Measurements from ENCODE around the gene DMXL2.
A peak's percentile ranks its signal among the peaks of the same experiment; 100 is the strongest.
"Not testable (repeated sequence)": the region's sequence is repeated elsewhere in the genome, so short reads cannot be mapped to it uniquely, and the experiment has no call there.

Gene DMXL2

DNA sequence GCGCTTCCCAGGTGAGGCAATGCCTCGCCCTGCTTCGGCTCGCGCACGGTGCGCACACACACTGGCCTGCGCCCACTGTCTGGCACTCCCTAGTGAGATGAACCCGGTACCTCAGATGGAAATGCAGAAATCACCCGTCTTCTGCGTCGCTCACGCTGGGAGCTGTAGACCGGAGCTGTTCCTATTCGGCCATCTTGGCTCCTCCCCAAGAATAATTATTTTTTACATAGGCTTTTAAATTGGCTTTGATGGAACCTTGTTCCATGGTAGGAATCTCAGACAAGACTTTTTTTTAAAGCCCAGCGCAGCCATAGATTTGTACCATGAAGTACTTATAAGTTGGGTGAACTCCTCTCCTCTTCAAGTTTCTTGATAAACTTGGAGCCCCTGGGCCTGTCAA lies 199.5 kb downstream of the DMXL2 start:
- not testable (repeated sequence) for DNase-seq (ENCODE audit: low spot score); FAIRE-seq

DNA sequence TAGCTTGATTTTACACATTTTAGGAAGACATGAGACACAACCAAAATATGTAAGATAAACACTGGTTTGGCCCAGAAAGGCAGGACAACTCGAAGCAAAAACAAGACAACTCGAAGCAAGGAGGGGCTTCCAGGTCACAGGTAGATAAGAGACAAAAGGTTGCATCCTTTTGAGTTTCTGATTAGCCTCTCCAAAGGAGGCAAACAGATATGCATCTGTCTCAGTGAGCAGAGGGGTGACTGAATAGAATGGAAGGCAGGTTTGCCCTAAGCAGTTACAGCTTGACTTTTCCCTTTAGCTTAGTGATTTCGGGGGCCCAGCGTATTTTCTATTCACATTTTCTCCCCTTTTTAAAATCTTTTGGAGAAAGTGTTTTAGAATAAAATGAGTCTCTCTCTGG lies 206.4 kb downstream of the DMXL2 start:
- FAIRE-seq (no peak), DNase-seq (ENCODE audit: low spot score) (no peak)

DNA sequence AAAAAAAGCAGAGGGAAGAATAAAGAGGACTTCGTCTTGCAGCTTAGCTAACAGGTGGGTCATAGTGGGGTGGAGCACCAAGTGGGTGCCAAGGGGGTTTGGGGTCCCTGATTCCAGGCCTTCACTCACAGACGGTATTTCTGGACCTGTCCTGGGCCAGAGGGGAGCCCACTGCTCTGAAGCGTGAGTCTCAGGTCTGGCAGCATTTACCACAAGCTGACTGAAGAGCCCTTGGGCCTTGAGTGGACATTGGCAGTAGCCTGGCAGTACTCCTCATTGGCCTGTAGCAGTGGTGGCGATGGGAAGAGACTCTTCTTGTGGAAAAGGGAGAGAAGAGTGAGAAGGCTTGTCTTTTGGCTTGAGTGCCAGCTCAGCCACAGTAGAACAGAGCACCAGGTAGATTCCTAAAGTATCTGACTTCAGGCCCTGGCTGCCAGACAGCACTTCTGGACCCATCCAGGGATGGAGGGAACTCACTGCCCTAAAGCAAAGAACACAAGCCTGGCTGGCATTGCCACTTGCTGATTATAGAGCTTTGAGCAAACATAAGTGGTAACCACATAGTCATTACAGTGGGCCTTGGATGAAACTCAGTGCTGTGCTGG lies 208.2 kb downstream of the DMXL2 start:
- FAIRE-seq (no peak), DNase-seq (ENCODE audit: low spot score) (no peak)

DNA sequence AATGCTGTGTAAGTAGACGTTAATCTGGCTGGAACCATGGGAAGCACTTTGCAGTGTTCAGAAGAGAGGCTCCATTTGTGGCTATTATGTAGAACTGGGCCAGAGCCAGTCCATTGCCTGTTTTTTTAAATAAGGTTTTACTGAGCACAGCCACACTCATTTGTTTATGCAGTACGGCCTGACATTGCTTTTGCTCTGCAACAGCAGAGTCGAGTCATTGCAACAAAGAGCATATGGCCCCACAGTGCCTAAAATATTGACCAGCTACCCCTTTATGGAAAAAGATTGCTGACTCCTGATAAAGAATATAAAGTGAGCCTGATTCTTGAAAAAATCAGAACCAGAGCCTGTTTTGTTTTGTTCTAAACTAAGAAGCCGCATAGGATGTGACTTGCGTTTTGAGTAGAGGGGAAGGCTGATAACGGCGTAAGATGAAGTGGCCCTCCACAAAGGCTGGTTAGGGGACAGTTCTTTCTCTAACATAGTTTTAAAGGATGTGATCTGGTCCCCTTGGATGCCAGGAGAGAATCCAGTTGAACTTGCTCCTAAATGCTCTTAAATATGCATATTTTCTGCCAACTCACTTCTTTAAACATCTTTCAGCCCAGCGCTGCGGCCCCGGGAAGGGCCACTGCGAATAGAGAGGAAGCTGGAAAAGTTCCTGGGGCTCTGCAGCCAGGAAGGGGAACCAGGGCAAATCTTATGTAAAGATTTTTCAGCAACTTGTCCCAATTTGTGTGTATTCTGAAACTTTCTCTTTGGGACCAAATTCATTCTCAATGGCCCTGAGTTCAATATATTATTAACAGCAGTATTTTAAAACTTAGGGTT lies 216.7 kb downstream of the DMXL2 start:
- FAIRE-seq (no peak), DNase-seq (ENCODE audit: low spot score) (no peak)

DNA sequence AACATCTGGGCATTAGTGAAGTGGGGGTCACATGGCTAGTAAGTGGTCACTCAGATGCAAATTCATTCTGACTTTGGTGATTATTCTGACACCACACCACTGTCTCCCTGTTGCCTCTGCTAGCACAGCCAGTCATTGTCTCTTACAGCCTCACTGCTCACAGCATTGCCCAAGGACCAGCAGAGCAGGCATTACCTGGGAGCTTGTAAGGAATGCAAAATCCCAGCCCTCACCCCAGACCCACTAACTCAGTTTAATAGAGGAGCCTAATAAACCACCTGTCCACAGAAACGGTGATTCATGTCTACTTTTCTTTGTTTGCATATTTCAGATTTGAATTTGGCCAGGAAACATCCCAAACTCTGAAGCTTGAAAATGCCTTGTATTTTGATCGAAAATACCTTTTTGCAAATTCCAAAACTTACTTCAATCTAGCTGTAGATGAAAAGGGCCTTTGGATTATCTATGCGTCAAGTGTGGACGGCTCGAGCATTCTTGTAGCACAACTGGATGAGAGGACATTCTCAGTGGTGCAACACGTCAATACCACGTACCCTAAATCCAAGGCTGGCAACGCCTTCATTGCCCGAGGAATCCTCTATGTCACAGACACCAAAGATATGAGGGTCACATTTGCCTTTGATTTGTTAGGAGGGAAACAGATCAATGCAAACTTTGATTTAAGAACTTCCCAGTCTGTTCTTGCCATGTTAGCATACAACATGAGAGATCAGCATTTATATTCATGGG lies 218.4 kb downstream of the DMXL2 start:
- FAIRE-seq (no peak), DNase-seq (ENCODE audit: low spot score) (no peak)

DNA sequence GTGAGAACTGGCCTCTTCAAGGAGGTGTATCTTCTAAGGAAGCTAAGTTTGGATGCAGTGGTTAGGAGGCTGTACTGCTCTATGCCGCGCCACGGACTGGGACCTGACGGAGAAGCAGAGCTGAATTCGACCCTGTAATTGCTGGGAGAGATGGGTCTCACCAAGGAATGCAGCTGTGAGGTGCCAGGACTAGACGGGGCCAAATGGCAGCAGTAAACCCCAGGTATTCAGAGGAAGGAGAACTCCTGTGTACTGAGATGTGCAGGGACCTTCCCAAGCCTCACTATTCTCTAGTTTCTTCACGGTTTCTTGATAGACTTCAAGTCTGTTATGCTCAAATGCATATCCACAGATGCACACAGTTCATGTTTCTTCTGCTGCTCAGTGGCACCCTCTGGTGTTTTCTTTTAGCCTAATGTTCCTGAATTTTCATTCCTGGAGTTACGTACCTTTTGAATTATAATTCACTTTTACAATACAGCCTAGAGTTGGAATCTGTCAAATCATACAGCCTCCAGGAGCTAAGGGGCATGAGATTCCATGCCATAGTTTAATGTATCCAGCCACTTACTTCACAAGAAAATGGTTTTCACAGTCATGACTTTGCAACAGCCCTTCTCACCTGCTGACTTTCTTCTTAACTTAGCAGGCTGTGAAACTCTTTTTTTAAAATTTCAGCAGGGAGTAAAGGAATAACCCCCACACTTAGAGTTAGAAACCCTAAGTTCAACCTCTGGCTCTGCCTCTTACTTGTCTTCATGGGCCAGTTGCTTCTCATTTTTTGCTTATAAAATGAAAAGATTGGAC lies 219.3 kb downstream of the DMXL2 start:
- no peak for FAIRE-seq
- DNase-seq (ENCODE audit: low spot score): peak; percentile 35

DNA sequence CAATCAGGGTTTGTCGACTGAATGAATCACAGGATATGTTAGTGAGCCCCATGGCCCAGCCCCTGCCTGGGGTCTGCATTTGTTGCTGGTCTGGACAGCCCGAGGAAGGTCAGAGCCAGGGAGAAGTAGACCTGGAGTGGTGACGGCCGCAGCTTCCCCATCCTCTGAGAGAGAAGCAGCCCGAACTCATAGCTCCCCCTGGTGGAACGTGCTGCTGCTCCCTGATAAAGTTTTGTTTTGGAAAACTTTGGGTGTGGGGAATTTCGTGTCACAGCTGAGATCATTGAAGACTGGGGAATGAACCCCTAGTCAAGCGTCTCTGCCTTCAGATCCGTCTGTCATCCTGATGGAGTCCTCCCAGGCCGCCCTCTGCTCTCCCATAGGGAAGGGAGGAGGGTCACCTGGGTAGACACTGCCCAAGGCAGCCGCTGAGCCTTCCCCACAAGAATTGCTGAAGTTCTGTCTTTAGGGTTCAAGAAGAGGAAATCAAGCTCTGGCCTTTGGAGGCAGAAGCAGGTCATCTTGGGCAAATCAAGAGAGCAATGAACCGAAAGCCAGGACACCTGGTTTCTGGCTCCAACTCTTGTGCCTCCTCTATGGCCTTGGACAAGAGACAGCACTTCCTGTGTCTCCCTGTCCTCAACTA lies 220.6 kb downstream of the DMXL2 start:
- no peak for FAIRE-seq
- DNase-seq (ENCODE audit: low spot score): peak; percentile 66

DNA sequence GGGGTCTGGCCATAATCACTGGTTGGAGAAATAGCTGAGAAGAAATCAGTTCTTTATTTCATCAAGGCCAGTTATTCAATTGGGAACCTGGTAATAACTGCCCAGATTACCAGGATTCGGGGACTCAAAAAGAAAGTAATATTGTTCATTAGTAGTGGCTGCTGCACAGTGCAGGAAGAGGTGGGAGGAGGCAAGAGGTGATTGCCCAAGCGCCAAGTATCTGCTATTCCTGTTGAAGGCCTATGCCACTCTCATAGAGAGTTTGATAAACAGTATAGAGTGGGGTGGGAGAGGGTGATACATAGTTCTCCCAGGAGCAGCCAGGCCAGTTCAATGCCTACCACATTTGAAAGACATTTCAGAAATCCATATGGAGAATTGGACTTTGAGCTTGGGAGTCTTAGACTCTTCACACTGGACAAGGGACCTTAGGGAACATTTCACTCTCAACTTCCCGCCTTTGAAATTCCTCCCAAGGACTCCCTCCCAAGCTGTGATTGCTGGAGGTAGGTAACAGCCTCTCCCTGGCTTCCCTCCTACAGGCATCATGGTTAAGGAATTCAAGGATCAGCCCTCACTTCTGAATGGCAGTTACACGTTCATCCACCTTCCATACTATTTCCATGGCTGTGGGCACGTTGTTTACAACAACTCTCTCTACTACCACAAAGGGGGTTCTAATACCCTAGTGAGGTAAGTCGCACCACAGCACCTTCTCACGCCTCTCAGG lies 221.4 kb downstream of the DMXL2 start:
- FAIRE-seq: no peak
- DNase-seq (ENCODE audit: low spot score): no peak

DNA sequence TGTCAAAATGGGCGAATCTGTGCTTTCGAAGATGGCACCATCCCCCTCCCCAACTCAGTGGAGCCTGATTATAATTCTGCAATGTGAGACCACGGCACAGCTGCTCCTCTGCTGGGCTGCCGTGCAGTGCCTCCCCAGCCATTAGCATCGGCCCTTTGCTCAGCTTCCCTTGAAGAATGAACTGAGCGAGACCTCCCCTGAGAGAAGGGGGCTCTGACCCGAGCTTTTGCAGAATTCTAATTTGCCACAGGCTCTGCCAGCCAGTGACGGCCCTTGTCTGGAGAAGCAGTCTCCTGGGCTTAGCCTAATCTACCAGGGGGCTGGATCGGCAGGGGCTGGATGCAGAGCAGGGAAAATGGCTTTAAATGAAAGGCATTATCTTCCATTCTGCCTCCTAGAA lies 223.9 kb downstream of the DMXL2 start:
- DNase-seq (ENCODE audit: low spot score) (no peak), FAIRE-seq (no peak)

Measured in urothelium cell line (cell line).